NCI-H1436 (cell line): ENCODE results near the gene GPANK1.
"Not testable (repeated sequence)": the region's sequence is repeated elsewhere in the genome, so short reads cannot be mapped to it uniquely, and the experiment has no call there.

Experiments used
- DNase-seq: peaks from one replicate; lab custom pipeline; 2025; lab: John Stamatoyannopoulos, UW

Gene GPANK1

GRCh38 chr6:31664790-31665500, at the start of gene GPANK1:
Gene GPANK1, minus strand, starts transcription at chr6:31664997. Its CDS starts 519 bp downstream, at chr6:31664478.
- peak; percentile 88 for DNase-seq

- no peak for DNase-seq
Measured at GRCh38 chr6:31713991-31714684, 49.3 kb upstream of the GPANK1 start.

GRCh38 chr6:31713465-31713864, 48.7 kb upstream of the GPANK1 start:
- no peak for DNase-seq

GRCh38 chr6:31712296-31712695, 47.5 kb upstream of the GPANK1 start:
- no peak for DNase-seq

GRCh38 chr6:31711233-31711632, 46.4 kb upstream of the GPANK1 start:
- DNase-seq: no peak

GRCh38 chr6:31710523-31711219, 45.9 kb upstream of the GPANK1 start:
- no peak for DNase-seq

DNA sequence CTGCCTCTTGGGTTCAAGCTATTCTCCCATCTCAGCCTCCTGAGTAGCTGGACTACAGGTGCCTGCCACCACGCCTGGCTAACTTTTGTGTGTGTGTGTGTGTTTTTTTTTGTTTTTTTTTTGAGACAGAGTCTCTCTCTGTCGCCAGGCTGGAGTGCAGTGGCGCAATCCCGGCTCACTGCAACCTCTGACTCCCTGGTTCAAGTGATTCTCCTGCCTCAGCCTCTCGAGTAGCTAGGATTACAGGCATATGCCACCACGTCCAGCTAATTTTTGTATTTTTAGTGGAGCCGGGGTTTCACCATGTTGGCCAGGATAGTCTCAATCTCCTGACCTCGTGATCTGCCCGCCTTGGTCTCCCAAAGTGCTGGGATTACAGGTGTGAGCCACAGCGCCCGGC, 44.4 kb upstream of the GPANK1 start:
- DNase-seq: not testable (repeated sequence)

DNA sequence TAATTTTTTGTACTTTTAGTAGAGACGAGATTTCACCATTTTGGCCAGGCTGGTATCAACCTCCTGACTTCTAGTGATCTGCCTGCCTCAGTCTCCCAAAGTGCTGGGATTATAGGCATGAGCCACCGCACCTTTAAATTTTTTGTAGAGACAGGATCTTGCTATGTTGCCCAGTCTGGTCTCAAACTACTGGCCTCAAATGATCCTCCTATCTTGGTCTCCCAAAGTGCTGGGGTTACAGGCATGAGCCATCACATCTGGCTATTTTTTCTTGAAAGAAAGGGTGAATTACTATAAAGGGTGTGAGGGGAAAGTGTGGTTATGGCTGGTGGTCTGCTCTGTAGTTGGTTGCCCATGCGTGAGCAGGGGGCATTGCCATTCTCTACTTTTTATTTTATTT, 43.4 kb upstream of the GPANK1 start:
- DNase-seq: no peak

DNA sequence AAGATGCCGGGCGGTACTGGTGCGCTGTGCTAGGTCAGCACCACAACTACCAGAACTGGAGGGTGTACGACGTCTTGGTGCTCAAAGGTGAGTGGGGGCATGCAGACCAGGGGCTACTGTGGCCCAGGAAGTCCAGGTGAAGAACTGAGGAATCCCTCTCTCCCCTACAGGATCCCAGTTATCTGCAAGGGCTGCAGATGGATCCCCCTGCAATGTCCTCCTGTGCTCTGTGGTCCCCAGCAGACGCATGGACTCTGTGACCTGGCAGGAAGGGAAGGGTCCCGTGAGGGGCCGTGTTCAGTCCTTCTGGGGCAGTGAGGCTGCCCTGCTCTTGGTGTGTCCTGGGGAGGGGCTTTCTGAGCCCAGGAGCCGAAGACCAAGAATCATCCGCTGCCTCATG, 42.9 kb upstream of the GPANK1 start:
- no peak for DNase-seq

DNA sequence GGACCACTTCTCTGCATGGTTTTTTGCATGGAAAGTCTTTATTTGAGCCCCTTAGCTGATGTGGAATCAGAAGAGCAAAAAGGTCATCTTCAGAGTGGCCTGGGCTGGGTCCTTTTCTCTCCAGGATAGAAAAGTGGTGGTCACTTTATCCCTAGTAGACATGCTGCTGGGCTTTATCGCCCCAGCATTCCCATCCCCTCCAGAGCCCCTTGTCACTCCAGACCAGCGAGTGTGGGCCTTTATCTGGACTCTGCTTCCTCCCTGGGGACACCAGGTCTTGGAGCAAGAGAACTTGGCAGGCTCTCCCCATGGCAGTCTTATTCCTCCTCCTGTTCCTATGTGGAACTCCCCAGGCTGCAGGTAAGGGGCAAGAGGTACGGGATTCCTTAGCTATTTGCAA, 41.8 kb upstream of the GPANK1 start, which contains the start of gene LY6G6F:
TSS of gene LY6G6F (plus strand) at position 268 of the 400 bp plus-strand sequence. CDS start at position 309, 41 bp downstream.
- DNase-seq: no peak

GRCh38 chr6:31705931-31706330, 41.1 kb upstream of the GPANK1 start:
- DNase-seq: no peak

DNA sequence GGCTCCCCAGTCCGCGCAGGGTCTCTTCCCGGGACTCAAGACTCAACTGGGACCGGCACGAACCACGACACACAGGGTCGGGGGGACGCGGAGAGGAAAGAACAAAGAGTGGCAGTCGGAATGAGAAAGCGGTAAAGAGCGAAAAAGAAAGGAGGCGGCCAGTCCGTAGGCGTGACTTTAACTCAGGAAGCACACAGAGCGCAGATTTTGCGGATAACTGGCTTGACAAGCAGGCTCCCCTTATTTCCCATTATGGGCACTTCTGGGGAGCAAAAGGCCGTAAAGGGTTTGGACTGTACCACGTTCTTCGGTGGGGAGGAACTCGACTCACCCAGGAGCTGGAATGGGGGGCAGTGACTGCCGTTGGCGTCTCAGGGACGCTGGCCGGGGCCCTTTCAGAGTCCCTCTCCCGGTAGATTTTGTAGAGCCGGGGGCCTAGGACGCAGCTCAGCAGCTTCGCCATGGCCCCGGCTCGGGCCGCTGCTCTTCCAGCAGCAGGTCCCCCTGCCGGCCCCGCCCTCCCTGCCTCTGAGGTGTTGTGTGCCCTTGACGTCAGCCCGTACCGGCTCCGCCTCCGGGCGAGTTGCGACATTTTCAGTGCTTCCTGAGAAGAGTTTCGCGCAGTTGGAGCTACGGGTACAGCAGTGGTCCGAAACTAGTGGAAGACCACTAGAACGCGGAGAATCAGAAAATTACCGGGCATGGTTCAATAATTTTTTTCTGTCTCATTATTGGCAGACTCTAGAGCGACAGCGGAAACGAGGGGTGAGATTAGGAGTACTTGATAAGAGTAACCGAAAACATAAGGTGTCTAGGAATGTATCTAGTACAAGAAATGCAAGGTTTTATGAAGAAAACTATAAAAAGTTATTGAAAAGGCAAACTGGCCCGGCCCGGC, 38.3 kb upstream of the GPANK1 start, which contains the start of gene ABHD16A:
TSS of gene ABHD16A (minus strand) at position 506 of the 898 bp plus-strand sequence. CDS start at position 463, 43 bp downstream.
- peak; percentile 95 for DNase-seq

- no peak for DNase-seq
Measured at GRCh38 chr6:31702405-31702818, 37.6 kb upstream of the GPANK1 start.

DNA sequence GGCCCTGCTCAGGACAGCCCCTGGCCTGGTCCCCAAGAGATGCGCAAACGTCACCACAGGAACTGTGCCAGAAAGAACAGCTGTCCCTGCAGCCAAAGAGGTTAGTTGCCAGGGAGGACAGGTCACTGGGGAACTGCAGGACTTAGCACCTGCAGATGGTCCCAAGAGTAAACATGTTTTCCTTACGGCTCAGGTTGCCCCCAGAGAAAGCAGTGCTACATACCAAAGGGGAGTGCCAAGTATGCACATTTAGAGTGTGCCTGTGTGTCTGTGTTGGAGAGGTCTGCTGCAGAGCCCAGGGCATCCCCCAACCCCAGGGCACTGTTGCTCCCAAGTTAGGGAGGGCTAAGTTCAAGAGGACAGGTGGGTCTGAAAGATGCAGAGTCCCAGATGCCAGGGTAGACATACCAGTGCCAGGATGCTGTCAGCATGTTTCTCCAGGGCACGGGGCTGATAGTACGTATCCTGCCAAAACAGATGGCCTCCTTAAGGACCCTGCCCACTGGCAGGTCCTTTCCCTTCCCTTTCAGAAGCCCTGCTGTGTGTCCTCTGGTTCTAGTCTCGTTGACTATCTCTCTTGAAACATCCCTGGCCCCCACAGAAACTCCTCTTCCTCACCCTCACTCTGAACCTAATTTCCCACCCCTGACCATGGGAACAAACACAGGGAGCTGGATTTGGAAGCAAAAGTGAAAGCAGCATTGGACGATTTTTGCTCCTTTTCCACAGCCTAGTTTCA, 37.0 kb upstream of the GPANK1 start:
- peak; percentile 41 for DNase-seq

DNA sequence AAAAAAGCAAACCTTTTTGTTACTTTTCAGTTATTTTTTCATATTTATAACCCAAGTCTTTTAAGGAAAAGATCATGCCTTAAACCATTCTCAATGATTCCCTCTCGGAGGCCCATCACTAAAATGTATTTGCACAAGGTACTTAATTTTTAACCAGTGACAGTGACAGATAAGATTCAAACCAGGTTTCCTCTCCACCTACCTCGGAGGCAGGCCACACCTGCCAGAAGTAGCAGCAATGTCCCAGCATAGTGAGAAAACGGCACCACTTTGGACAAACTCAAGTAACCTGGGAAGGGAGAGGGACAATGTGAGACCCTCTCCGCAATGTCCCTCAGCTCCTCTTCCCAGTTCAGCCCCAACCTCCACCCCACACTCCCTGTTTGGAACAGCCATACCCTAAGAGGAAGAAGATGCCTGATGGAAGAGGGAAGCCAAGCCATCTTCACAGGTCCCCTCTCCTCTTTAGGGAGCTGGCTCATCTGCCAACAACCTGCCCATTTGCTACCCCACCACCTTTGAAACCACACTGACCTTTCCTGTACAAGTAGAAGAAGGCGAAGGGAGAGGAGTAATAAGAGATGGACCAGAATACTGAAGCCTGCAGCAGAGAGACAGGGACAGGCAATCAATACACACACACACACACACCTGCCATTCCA, 36.1 kb upstream of the GPANK1 start:
- DNase-seq: no peak

DNA sequence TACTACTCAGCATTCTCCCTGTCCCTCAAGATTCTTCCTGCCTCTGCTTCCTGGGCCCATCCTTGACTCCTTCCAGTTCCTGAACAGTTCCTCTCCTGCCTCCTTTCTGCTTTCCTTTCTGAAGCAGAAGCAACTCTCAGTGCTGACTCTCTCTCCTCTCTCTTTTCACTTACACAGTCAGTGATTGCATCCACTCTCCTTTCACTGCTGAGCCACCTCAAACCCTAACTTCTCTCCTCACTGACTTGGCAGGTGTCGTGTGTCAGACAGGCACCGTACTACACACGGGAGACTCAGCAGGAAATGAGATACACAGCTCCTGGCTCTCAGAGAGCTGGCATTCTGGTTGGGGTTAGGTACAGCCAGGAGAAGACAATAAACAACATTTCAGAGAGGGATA, 32.8 kb upstream of the GPANK1 start:
- no peak for DNase-seq

GRCh38 chr6:31693535-31693934, 28.7 kb upstream of the GPANK1 start:
- no peak for DNase-seq

DNA sequence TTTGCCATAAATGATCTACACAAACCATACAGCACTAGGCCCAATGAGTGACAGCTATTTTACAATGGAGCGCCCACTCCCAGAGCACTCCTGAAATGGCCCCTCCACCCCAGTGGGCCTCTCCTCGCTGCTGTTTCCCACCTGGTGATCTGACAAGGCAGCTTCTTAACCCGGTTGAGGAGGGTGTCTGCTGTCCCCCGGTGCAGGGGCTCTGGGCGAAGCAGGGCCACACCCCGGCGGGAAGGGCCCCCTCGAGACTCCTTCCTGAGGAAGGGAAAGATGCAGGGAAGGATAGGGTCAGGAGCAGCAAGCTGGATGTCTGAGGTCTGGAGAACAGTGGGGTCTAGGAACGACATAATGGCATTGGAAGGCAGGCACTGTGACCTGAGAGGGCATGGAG, 28.1 kb upstream of the GPANK1 start:
- no peak for DNase-seq

GRCh38 chr6:31692353-31692752, 27.6 kb upstream of the GPANK1 start:
- DNase-seq: no peak

DNA sequence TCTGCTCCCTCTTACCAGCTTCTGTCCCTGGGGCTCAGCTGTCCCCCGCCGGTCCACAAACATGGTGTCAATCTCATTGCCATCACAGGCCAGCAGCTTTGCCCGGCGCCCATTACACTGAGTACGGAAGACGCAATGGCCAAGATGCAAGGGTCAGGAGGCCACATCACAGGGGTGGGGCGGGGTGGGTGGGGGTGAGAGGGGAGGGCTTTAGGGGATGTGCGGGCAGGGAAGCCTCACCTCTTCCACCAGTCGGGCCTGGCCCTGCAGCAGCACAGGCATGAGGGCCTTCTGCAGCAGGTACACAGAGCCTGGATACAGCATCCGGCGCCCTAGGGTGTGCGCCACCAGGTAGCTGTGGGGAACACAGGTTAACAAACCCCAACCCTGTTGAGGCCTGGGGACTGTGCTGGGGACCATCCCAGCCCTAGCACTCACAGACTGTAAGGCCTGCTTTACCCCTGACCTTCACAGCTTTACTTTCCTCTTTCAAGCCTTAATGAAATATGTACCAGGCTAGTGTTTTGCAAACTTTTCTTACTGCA, 26.8 kb upstream of the GPANK1 start:
- no peak for DNase-seq
